Testis (tissue), 2 donors: ENCODE results near the gene GRHL3.

Experiments used
- POLR2A ChIP-seq: fragments of 450-650 bp; IDR thresholded peaks from one replicate; pipeline ENCODE4 v1.6.1; 2017; ENCODE audit warnings: antibody characterized with exemption, mild to moderate bottlenecking, moderate library complexity
- TF ChIP-seq, protein P1 (sequence below), 3 experiments: fragments of 450-650 bp in 2 of 3; fragments of 200-600 bp in 1 of 3; sonication (generic) in 1 of 3; IDR thresholded peaks; one replicate each; pipeline ENCODE4 v1.5.1; 2016 to 2019; ENCODE audit warnings: antibody characterized with exemption in 3 of 3, mild to moderate bottlenecking in 2 of 3, moderate library complexity in 1 of 3

DNA sequence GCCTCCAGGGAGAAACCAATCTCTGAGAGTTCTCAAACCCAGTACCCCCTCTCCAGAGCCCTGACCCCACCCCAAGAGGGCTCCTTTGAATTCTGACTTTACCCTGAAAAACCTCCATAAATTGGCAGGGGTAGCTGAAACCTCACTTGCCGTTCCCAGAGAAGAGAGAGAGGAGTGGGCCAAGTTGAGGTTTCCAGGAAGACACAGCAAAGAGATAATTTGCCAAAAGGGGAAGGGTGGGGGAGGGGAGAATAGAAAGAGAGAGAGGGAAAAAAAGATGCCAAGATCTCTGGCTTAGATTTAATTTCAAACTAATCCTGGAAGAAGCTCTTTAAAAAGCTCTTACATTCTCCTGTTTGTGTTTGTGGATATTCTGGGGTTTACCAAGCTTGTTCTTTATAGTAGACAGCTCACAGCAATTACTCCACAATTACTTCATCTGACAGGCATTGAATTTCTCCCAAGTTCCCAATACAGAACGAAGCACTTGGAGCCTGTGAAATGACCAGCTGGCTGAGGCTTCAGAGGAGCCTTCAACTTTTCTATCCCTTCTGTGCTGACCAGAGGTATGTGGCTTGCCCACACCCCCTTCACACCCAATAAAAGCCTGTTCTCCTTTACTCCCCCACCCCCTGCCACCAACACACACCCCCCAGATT is 1.1 kb upstream of the GRHL3 start:
- no peak for TF ChIP-seq POLR2A
- TF ChIP-seq, protein P1, sequence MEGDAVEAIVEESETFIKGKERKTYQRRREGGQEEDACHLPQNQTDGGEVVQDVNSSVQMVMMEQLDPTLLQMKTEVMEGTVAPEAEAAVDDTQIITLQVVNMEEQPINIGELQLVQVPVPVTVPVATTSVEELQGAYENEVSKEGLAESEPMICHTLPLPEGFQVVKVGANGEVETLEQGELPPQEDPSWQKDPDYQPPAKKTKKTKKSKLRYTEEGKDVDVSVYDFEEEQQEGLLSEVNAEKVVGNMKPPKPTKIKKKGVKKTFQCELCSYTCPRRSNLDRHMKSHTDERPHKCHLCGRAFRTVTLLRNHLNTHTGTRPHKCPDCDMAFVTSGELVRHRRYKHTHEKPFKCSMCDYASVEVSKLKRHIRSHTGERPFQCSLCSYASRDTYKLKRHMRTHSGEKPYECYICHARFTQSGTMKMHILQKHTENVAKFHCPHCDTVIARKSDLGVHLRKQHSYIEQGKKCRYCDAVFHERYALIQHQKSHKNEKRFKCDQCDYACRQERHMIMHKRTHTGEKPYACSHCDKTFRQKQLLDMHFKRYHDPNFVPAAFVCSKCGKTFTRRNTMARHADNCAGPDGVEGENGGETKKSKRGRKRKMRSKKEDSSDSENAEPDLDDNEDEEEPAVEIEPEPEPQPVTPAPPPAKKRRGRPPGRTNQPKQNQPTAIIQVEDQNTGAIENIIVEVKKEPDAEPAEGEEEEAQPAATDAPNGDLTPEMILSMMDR (IDR thresholded peaks at IDR 0.05), result no peak
